ENCODE measurements around the gene VMO1. TPM values are rescaled to one million over a fixed set of nuclear protein-coding genes. Genes with fewer than 3 reads are reported as not detected.

VMO1 gene
- total and polyA plus RNA-seq, 4 experiments from 2014 or later, result 0.50 TPM; not detected in 3

DNA sequence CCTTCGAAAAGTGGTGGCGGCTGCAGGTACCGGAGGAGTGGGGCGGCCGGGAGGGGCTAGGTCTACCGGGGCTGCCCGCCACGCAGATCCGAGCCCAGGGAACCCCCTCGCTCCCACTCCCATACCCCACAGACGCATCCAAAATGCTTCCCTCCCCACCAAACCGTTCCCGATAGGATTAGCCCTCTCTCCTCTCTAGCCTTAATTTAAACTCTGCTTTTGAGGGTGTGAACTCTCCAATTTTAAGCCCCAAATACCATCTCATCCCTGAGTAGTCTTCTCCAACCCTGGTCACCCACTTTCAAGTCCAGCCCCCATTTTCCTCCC is 46.2 kb downstream of the VMO1 start:
- no peaks in the 10 kb centered on the region for H3K27me3 ChIP-seq (ENCODE audit: insufficient read depth, low read length)
- Mint-ChIP-seq H3K9me3 (no peaks in the 10 kb centered on the region), H3K27ac (peak overlapping the region; percentile 65 to 90 (median 82)), H3K4me1 (peaks cover 10 to 22% (median 13%) of the 10 kb centered on the region in 4 donors), H3K27me3 (peaks cover 1 to 6% of the 10 kb centered on the region in 2 donors), H3K4me3 (peak overlapping the region; percentile 83 to 90 (median 87)), H3K36me3 (no peaks in the 10 kb centered on the region)
- H3K36me3 ChIP-seq (ENCODE audit: insufficient read depth, low read length), result no peaks in the 10 kb centered on the region
- H3K9me3 ChIP-seq (ENCODE audit: control insufficient read depth in 1 of 2, low read length in 2 of 2), result no peaks in the 10 kb centered on the region
- ChIA-PET POLR2A (ENCODE audit: partially characterized antibody) (interaction anchor here (0.8 to 1.7 kb wide), 4 partner anchors 24 to 208 kb away, joined by 3 to 6 read pairs (median 4); partner anchors contain the start of genes ARRB2 and PFN1), CTCF (ENCODE audit: partially characterized antibody) (no interaction called here)
- intact Hi-C loops (cut with micrococcal nuclease), result no loop called here
- no peak for DNase-seq
- H3K4me3 ChIP-seq (ENCODE audit: low read length in 2 of 2), result peak overlapping the region in 1 of 2 donors; percentile 67
- peaks cover 19% of the 10 kb centered on the region for H3K4me1 ChIP-seq (ENCODE audit: insufficient read depth, low read length)
- no peak overlapping the region for H3K27ac ChIP-seq (ENCODE audit: low read depth, low read length)

DNA sequence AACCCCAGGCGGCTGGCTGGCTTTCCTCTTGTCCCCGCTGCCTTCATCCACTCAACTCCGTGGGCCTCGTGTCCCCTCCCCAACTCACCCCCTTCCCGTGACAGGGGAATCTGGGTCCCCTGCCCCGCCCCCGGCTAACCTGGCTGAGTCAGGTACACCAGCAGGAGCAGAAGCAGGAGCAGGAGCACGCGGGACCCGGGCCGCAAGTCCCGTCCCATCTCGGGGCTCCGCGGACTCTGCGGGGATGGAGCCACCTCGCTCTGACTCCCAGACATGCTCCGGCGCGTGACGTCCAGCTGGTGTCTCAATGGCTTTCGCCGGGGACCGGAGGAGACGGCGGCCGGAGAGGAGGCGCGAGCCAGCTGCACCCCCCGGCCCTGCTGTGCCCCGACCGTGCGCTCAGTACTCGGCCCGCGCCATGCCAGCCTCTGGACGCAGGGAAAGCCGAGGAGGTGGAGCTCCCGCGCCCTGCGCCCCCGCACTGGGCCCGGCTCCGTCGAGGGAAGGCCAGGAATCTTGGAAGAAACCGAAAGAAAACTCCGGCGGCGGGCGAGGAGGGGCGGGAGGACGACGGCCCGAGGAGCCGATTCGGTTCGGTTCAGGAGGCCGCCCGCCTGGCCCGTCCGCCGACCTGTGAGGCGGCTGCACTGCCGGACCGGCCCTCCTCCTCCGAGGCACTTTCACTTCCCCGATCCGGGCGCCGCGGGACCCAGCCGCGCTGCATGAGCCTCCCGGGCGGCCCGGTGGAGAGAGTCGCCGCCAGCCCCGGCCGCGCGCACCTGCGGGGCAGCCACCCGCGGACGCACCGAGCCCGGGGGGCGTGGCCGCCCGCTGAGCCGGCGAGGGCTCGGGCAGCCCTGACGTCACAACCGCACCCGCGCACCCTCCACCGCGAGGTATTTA is 46.8 kb downstream of the VMO1 start, which contains the start of the genes CXCL16 and ZMYND15:
Gene CXCL16 (minus strand): TSS at position 807 of the 903 bp plus-strand sequence. CDS start 589 bp downstream, at position 218.
Gene ZMYND15 (plus strand): TSS at position 712 of the 903 bp plus-strand sequence. CDS start 716 bp downstream, outside the sequence.
- Histone ChIP-seq H3K9me3 (ENCODE audit: control insufficient read depth in 1 of 2, low read length in 2 of 2) (no peaks in the 10 kb centered on the region), H3K27me3 (ENCODE audit: insufficient read depth, low read length) (no peaks in the 10 kb centered on the region), H3K4me3 (ENCODE audit: low read length in 2 of 2) (peak within 1 kb of the TSS; percentile 23 to 67), H3K36me3 (ENCODE audit: insufficient read depth, low read length) (no peaks in the 10 kb centered on the region), H3K4me1 (ENCODE audit: insufficient read depth, low read length) (peaks cover 19% of the 10 kb centered on the region), H3K27ac (ENCODE audit: low read depth, low read length) (peak within 1 kb of the TSS; percentile 25)
- intact Hi-C loops (cut with micrococcal nuclease), result loop anchor here (1.0 to 2.0 kb wide), 2 partner anchors 29 to 143 kb away; partner anchors contain the start of gene ARRB2
- peak; percentile 63 to 81 (median 67) for DNase-seq
- H3K27me3 Mint-ChIP-seq, result peaks cover 1 to 6% of the 10 kb centered on the region in 2 donors
- CTCF ChIA-PET (ENCODE audit: partially characterized antibody), result interaction anchor here (1.6 kb wide), 1 partner anchor 29 kb away, joined by 4 read pairs; the partner anchor contains the start of gene ARRB2
- peak within 1 kb of the TSS; percentile 77 to 97 (median 93) for H3K27ac Mint-ChIP-seq
- peak within 1 kb of the TSS; percentile 90 to 95 (median 92) for H3K4me3 Mint-ChIP-seq
- no peaks in the 10 kb centered on the region for H3K9me3 Mint-ChIP-seq
- H3K36me3 Mint-ChIP-seq, result no peaks in the 10 kb centered on the region
- H3K4me1 Mint-ChIP-seq, result peaks cover 10 to 22% (median 14%) of the 10 kb centered on the region in 4 donors
- POLR2A ChIA-PET (ENCODE audit: partially characterized antibody), result interaction anchor here (0.8 to 1.9 kb wide), 6 partner anchors 24 to 209 kb away, joined by 3 to 6 read pairs (median 4); partner anchors contain the start of genes ARRB2 and PFN1

- intact Hi-C loops (cut with micrococcal nuclease), result loop anchor here (1.0 to 2.0 kb wide), 2 partner anchors 28 to 144 kb away; partner anchors contain the start of gene ARRB2
- peak overlapping the region in 1 of 2 donors; percentile 67 for H3K4me3 ChIP-seq (ENCODE audit: low read length in 2 of 2)
- Mint-ChIP-seq H3K4me3 (peak overlapping the region; percentile 87 to 95 (median 92)), H3K27ac (peak overlapping the region; percentile 77 to 97 (median 93)), H3K9me3 (no peaks in the 10 kb centered on the region), H3K27me3 (peaks cover 1 to 6% of the 10 kb centered on the region in 2 donors), H3K36me3 (no peaks in the 10 kb centered on the region), H3K4me1 (peaks cover 10 to 22% (median 16%) of the 10 kb centered on the region in 4 donors)
- no peaks in the 10 kb centered on the region for H3K36me3 ChIP-seq (ENCODE audit: insufficient read depth, low read length)
- no peaks in the 10 kb centered on the region for H3K27me3 ChIP-seq (ENCODE audit: insufficient read depth, low read length)
- no peaks in the 10 kb centered on the region for H3K9me3 ChIP-seq (ENCODE audit: control insufficient read depth in 1 of 2, low read length in 2 of 2)
- H3K27ac ChIP-seq (ENCODE audit: low read depth, low read length), result peak overlapping the region; percentile 25
- POLR2A ChIA-PET (ENCODE audit: partially characterized antibody), result interaction anchor here (0.8 to 1.9 kb wide), 5 partner anchors 23 to 52 kb away, joined by 3 to 6 read pairs (median 4); no protein-coding TSS in a partner anchor
- peak; percentile 22 to 56 (median 43) for DNase-seq
- H3K4me1 ChIP-seq (ENCODE audit: insufficient read depth, low read length), result peaks cover 19% of the 10 kb centered on the region
- CTCF ChIA-PET (ENCODE audit: partially characterized antibody), result interaction anchor here (0.6 to 1.6 kb wide), 5 partner anchors 23 to 142 kb away, joined by 3 to 6 read pairs (median 3); partner anchors contain the start of genes ARRB2 and PELP1
Measured at GRCh38 chr17:4738136-4739121, 47.7 kb downstream of the VMO1 start.

- peaks cover 4% of the 10 kb centered on the region for H3K36me3 ChIP-seq (ENCODE audit: insufficient read depth, low read length)
- H3K4me3 ChIP-seq (ENCODE audit: low read length in 2 of 2), result no peak overlapping the region
- ChIA-PET POLR2A (ENCODE audit: partially characterized antibody) (interaction anchor here (1.4 kb wide), 1 partner anchor 54 kb away, joined by 5 read pairs; no protein-coding TSS in a partner anchor), CTCF (ENCODE audit: partially characterized antibody) (interaction anchor here (1.0 to 2.1 kb wide), 3 partner anchors 25 to 54 kb away, joined by 3 to 12 read pairs (median 4); partner anchors contain the start of gene ARRB2)
- Mint-ChIP-seq H3K27me3 (peaks cover 0 to 3% of the 10 kb centered on the region in 2 donors), H3K27ac (peak overlapping the region in 3 of 7 donors; percentile 31 to 66 (median 38)), H3K4me1 (peaks cover 15 to 41% (median 23%) of the 10 kb centered on the region in 4 donors), H3K4me3 (peak overlapping the region in 2 of 8 donors; percentile 15 to 57), H3K9me3 (no peaks in the 10 kb centered on the region), H3K36me3 (peaks cover 0 to 4% of the 10 kb centered on the region in 2 donors)
- H3K27ac ChIP-seq (ENCODE audit: low read depth, low read length), result no peak overlapping the region
- DNase-seq, result no peak
- no peaks in the 10 kb centered on the region for H3K27me3 ChIP-seq (ENCODE audit: insufficient read depth, low read length)
- peaks cover 32% of the 10 kb centered on the region for H3K4me1 ChIP-seq (ENCODE audit: insufficient read depth, low read length)
- H3K9me3 ChIP-seq (ENCODE audit: control insufficient read depth in 1 of 2, low read length in 2 of 2), result no peaks in the 10 kb centered on the region
- intact Hi-C loops (cut with micrococcal nuclease), result no loop called here
Measured at GRCh38 chr17:4735876-4736651, 50.1 kb downstream of the VMO1 start.

Other genes with a start within 250 kb of the VMO1 start
- 10 to 100 TPM; 73.4 to 74.7 TPM for gene MYBBP1A, start 231.0 kb downstream of the VMO1 start, total RNA-seq
- 10 to 100 TPM; 12.5 to 35.2 TPM for gene MYBBP1A, start 231.0 kb downstream of the VMO1 start, polyA plus RNA-seq
- not detected for gene GGT6, start 225.8 kb downstream of the VMO1 start, total RNA-seq
- gene GGT6, start 225.8 kb downstream of the VMO1 start, polyA plus RNA-seq, result not detected
- not detected for gene SMTNL2, start 201.8 kb downstream of the VMO1 start, total RNA-seq
- gene SMTNL2, start 201.8 kb downstream of the VMO1 start, polyA plus RNA-seq, result not detected
- gene ALOX15, start 144.7 kb downstream of the VMO1 start, total RNA-seq, result under 1 TPM in 1 of 2 experiments, not detected in 1; 0.49 TPM
- gene ALOX15, start 144.7 kb downstream of the VMO1 start, polyA plus RNA-seq, result not detected
- 10 to 100 TPM; 78.0 to 81.8 TPM for gene PELP1, start 82.2 kb downstream of the VMO1 start, total RNA-seq
- gene PELP1, start 82.2 kb downstream of the VMO1 start, polyA plus RNA-seq, result 10 to 100 TPM in 1 of 2 donors, 1 to 10 TPM in 1; 6.0 to 11.1 TPM
- gene ARRB2, start 75.7 kb downstream of the VMO1 start, total RNA-seq, result 100 to 1,000 TPM; 340 to 341 TPM
- 10 to 100 TPM; 54.5 to 56.7 TPM for gene ARRB2, start 75.7 kb downstream of the VMO1 start, polyA plus RNA-seq
- gene MED11, start 54.9 kb downstream of the VMO1 start, total RNA-seq, result 10 to 100 TPM; 31.7 to 35.4 TPM
- gene MED11, start 54.9 kb downstream of the VMO1 start, polyA plus RNA-seq, result 10 to 100 TPM; 37.5 to 54.0 TPM
- under 1 TPM; 0.41 to 0.44 TPM for gene ZMYND15, start 46.5 kb downstream of the VMO1 start, total RNA-seq
- gene ZMYND15, start 46.5 kb downstream of the VMO1 start, polyA plus RNA-seq, result under 1 TPM in 1 of 2 donors, not detected in 1; 0.15 TPM
- 1 to 10 TPM; 3.2 to 3.4 TPM for gene CXCL16, start 46.4 kb downstream of the VMO1 start, total RNA-seq
- gene CXCL16, start 46.4 kb downstream of the VMO1 start, polyA plus RNA-seq, result 1 to 10 TPM; 1.8 to 3.8 TPM
- gene TM4SF5, start 14.5 kb downstream of the VMO1 start, total RNA-seq, result not detected
- gene TM4SF5, start 14.5 kb downstream of the VMO1 start, polyA plus RNA-seq, result not detected
- not detected for gene GLTPD2, start 2.6 kb upstream of the VMO1 start, total RNA-seq
- gene GLTPD2, start 2.6 kb upstream of the VMO1 start, polyA plus RNA-seq, result not detected
- gene PSMB6, start 9.8 kb upstream of the VMO1 start, total RNA-seq, result 10 to 100 TPM; 44.4 to 46.4 TPM
- 100 to 1,000 TPM; 235 to 462 TPM for gene PSMB6, start 9.8 kb upstream of the VMO1 start, polyA plus RNA-seq
- 10 to 100 TPM; 30.8 to 37.5 TPM for gene PLD2, start 20.8 kb upstream of the VMO1 start, total RNA-seq
- 1 to 10 TPM; 1.9 to 5.0 TPM for gene PLD2, start 20.8 kb upstream of the VMO1 start, polyA plus RNA-seq
- gene MINK1, start 47.0 kb upstream of the VMO1 start, total RNA-seq, result 100 to 1,000 TPM; 134 to 139 TPM
- gene MINK1, start 47.0 kb upstream of the VMO1 start, polyA plus RNA-seq, result 10 to 100 TPM in 1 of 2 donors, 1 to 10 TPM in 1; 4.3 to 43.6 TPM
- gene C17orf107, start 113.2 kb upstream of the VMO1 start, total RNA-seq, result 1 to 10 TPM; 4.3 to 5.0 TPM
- under 1 TPM; 0.50 to 0.68 TPM for gene C17orf107, start 113.2 kb upstream of the VMO1 start, polyA plus RNA-seq
- gene CHRNE, start 116.7 kb upstream of the VMO1 start, total RNA-seq, result 1 to 10 TPM in 1 of 2 experiments, under 1 TPM in 1; 0.64 to 1.3 TPM
- gene CHRNE, start 116.7 kb upstream of the VMO1 start, polyA plus RNA-seq, result under 1 TPM; 0.08 to 0.21 TPM
- not detected for gene GP1BA, start 145.9 kb upstream of the VMO1 start, total RNA-seq
- not detected for gene GP1BA, start 145.9 kb upstream of the VMO1 start, polyA plus RNA-seq
- 10 to 100 TPM; 43.5 to 49.5 TPM for gene SLC25A11, start 153.7 kb upstream of the VMO1 start, total RNA-seq
- 100 to 1,000 TPM in 1 of 2 donors, 10 to 100 TPM in 1; 55.1 to 101 TPM for gene SLC25A11, start 153.7 kb upstream of the VMO1 start, polyA plus RNA-seq
- gene RNF167, start 153.9 kb upstream of the VMO1 start, total RNA-seq, result 100 to 1,000 TPM; 154 to 172 TPM
- 10 to 100 TPM; 52.4 to 61.5 TPM for gene RNF167, start 153.9 kb upstream of the VMO1 start, polyA plus RNA-seq
- gene PFN1, start 162.2 kb upstream of the VMO1 start, total RNA-seq, result 100 to 1,000 TPM; 560 to 585 TPM
- gene PFN1, start 162.2 kb upstream of the VMO1 start, polyA plus RNA-seq, result 1,000 to 10,000 TPM; 2,226 to 2,605 TPM
- gene ENO3, start 164.8 kb upstream of the VMO1 start, total RNA-seq, result 10 to 100 TPM; 16.2 to 21.8 TPM
- 1 to 10 TPM; 1.5 to 2.4 TPM for gene ENO3, start 164.8 kb upstream of the VMO1 start, polyA plus RNA-seq
- 10 to 100 TPM; 36.7 to 38.4 TPM for gene SPAG7, start 181.5 kb upstream of the VMO1 start, total RNA-seq
- gene SPAG7, start 181.5 kb upstream of the VMO1 start, polyA plus RNA-seq, result 100 to 1,000 TPM in 1 of 2 donors, 10 to 100 TPM in 1; 94.1 to 133 TPM
- 10 to 100 TPM; 63.0 to 84.8 TPM for gene CAMTA2, start 201.3 kb upstream of the VMO1 start, total RNA-seq
- 10 to 100 TPM in 1 of 2 donors, 1 to 10 TPM in 1; 4.6 to 25.4 TPM for gene CAMTA2, start 201.3 kb upstream of the VMO1 start, polyA plus RNA-seq
- gene INCA1, start 211.2 kb upstream of the VMO1 start, total RNA-seq, result under 1 TPM; 0.36 to 0.67 TPM
- gene INCA1, start 211.2 kb upstream of the VMO1 start, polyA plus RNA-seq, result under 1 TPM; 0.26 to 0.71 TPM
- gene KIF1C, start 211.6 kb upstream of the VMO1 start, total RNA-seq, result 10 to 100 TPM; 29.8 to 36.9 TPM
- 10 to 100 TPM in 1 of 2 donors, 1 to 10 TPM in 1; 1.8 to 10.8 TPM for gene KIF1C, start 211.6 kb upstream of the VMO1 start, polyA plus RNA-seq
- gene SLC52A1, start 249.1 kb upstream of the VMO1 start, total RNA-seq, result under 1 TPM; 0.53 to 0.58 TPM
- under 1 TPM; 0.20 to 0.29 TPM for gene SLC52A1, start 249.1 kb upstream of the VMO1 start, polyA plus RNA-seq